Naive B cell (primary cell): ENCODE measurements around the gene STRBP. TPM values are rescaled to one million over a fixed set of nuclear protein-coding genes. Genes with fewer than 3 reads are reported as not detected.

Experiments used
- ATAC-seq, 2 donors: fragments of 150-1000 bp; cut with Tn5 transposase; 2 replicates each; pipeline ENCODE4 v1.10.0; 2021; ENCODE audit warnings: low read depth in 2 of 2, mild to moderate bottlenecking in 2 of 2, moderate library complexity in 2 of 2
- DNase-seq: peaks from one replicate; pipeline ENCODE4 v3.0.0; 2022
- H3K27ac Mint-ChIP-seq, 6 donors: one replicate each; pipeline ENCODE4 v1.8.0; 2020 to 2022; ENCODE audit warnings: mild to moderate bottlenecking in 6 of 6, mixed read lengths in 6 of 6, moderate library complexity in 5 of 6, inconsistent platforms in 2 of 6
- H3K27me3 Mint-ChIP-seq, 3 donors: one replicate each; pipeline ENCODE4 v1.8.0; 2021 to 2022; ENCODE audit warnings: mixed read lengths in 3 of 3, mild to moderate bottlenecking in 1 of 3
- H3K36me3 Mint-ChIP-seq, 2 donors: one replicate each; pipeline ENCODE4 v1.8.0; 2020 to 2022; ENCODE audit warnings: mixed read lengths in 2 of 2, inconsistent platforms in 1 of 2, mild to moderate bottlenecking in 1 of 2
- H3K4me1 Mint-ChIP-seq, 3 donors: one replicate each; pipeline ENCODE4 v1.8.0; 2020 to 2022; ENCODE audit warnings: mixed read lengths in 3 of 3, inconsistent platforms in 1 of 3, mild to moderate bottlenecking in 1 of 3, moderate library complexity in 1 of 3
- H3K4me3 Mint-ChIP-seq, 8 donors: one replicate each; pipeline ENCODE4 v1.8.0; 2020 to 2022; ENCODE audit warnings: mild to moderate bottlenecking in 8 of 8, mixed read lengths in 8 of 8, moderate library complexity in 8 of 8, inconsistent platforms in 2 of 8
- H3K9me3 Mint-ChIP-seq, 7 donors: one replicate each; pipeline ENCODE4 v1.8.0; 2020 to 2022; ENCODE audit warnings: mixed read lengths in 7 of 7, mild to moderate bottlenecking in 5 of 7, inconsistent platforms in 2 of 7, moderate library complexity in 1 of 7
- polyA plus RNA-seq, 6 donors: library from polyadenylated mRNA; unstranded; fragments of 300-500 nt; fragmentation: Illumina TruSeq; gene quantifications; one replicate each; pipeline ENCODE4 v1.2.3, GENCODE V29; 2021; ENCODE audit warnings: low read depth in 6 of 6

The STRBP gene
- polyA plus RNA-seq, 6 donors from 2014 or later = 126 to 197 (median 155) TPM

GRCh38 chr9:123108976-123109375, 159.4 kb downstream of the STRBP start:
- H3K27ac Mint-ChIP-seq = peak overlapping the region in 5 of 6 donors; percentile 5 to 78 (median 60)
- H3K4me1 Mint-ChIP-seq = peaks cover 8 to 29% (median 21%) of the 10 kb centered on the region in 3 donors
- no peak overlapping the region for H3K4me3 Mint-ChIP-seq
- no peaks in the 10 kb centered on the region for H3K27me3 Mint-ChIP-seq
- ATAC-seq = no peak
- DNase-seq = no peak
- H3K36me3 Mint-ChIP-seq = peaks cover 0 to 23% of the 10 kb centered on the region in 2 donors
- peaks cover 0 to 3% (median 0%) of the 10 kb centered on the region in 7 donors for H3K9me3 Mint-ChIP-seq

DNA sequence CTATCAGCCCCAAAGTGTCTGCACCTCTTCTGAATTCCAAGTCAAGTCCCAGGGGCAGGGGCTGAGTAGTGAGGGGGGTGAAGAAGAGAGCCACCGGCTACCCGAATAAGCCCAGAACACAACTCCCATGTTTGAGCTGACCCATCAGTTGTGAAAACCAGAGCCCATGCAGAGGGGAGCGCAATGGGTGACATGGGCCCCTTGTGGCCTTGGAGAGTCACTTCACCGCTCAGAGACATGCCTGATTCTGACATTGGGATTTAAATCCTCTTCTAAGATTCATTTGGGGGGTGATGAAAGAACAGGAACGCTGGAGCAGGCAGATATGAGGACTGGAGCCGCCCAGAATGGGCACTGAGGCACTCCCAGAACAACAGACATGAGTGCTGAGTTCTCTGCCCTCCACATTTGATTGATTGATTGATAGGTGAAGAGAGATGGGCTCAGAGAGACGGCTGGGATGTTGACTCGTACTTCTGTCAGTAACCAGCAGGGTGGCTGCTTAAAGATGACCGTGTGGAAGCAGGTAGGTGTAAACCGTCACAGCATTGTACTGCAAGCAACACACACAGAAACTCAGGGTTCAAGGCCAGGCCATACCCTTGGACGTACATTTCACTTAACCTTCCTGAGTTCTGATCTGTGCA, 160.6 kb downstream of the STRBP start:
- ATAC-seq (no peak), DNase-seq (no peak)
- H3K27ac Mint-ChIP-seq = peak overlapping the region; percentile 19 to 90 (median 63)
- H3K9me3 Mint-ChIP-seq = no peaks in the 10 kb centered on the region
- peaks cover 8 to 32% (median 13%) of the 10 kb centered on the region in 3 donors for H3K4me1 Mint-ChIP-seq
- H3K36me3 Mint-ChIP-seq = peaks cover 0 to 23% of the 10 kb centered on the region in 2 donors
- H3K27me3 Mint-ChIP-seq = no peaks in the 10 kb centered on the region
- no peak overlapping the region for H3K4me3 Mint-ChIP-seq

DNA sequence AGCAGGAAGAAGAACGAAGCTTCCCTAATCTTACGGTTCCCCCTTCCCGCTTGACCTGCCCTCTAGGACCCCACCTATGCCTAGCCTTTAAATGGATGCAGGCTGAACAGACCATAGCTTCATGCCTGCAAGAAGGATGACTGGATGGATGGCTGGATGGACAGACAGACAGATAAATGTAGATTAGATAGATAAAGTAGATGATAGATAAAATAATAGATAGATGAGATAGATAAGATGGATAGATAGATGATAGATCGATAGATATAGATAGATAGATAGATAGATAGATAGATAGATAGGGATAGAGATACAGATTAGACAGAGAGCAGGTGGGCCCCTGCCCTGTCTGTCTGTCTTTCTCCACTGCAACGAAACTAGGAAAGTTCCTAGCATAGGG, 162.9 kb downstream of the STRBP start:
- peaks cover 0 to 23% of the 10 kb centered on the region in 2 donors for H3K36me3 Mint-ChIP-seq

DNA sequence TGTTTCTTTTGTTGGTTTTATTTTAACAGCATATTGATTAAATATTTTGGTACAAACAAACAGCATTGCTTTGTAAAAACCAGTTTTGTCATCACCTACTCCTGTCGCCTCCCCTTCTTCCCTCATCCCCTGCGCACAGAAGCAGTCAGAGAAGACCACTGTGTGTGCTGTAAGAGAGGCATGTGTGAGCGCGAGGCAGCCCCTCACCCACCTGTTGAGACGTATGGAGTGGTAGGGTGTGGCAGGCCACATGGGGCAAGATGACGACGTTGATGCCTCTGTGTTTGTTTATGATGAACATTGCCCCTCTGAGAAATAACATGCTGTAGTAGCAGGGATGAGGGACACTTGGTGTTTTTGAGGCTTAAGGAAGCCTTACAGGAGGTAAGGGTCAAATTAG, 163.6 kb downstream of the STRBP start:
- Mint-ChIP-seq H3K4me1 (peaks cover 0 to 25% (median 8%) of the 10 kb centered on the region in 3 donors), H3K27ac (peak overlapping the region; percentile 47 to 85 (median 65)), H3K4me3 (no peak overlapping the region), H3K27me3 (no peaks in the 10 kb centered on the region), H3K36me3 (peaks cover 0 to 23% of the 10 kb centered on the region in 2 donors), H3K9me3 (no peaks in the 10 kb centered on the region)
- no peak for ATAC-seq
- no peak for DNase-seq

More for the DNA sequence above, 162.9 kb downstream of the STRBP start:
- no peak for DNase-seq
- Mint-ChIP-seq H3K9me3 (no peaks in the 10 kb centered on the region), H3K4me3 (no peak overlapping the region), H3K27ac (peak overlapping the region in 4 of 6 donors; percentile 23 to 60 (median 42)), H3K4me1 (peaks cover 0 to 25% (median 8%) of the 10 kb centered on the region in 3 donors), H3K27me3 (no peaks in the 10 kb centered on the region)
- ATAC-seq = no peak

DNA sequence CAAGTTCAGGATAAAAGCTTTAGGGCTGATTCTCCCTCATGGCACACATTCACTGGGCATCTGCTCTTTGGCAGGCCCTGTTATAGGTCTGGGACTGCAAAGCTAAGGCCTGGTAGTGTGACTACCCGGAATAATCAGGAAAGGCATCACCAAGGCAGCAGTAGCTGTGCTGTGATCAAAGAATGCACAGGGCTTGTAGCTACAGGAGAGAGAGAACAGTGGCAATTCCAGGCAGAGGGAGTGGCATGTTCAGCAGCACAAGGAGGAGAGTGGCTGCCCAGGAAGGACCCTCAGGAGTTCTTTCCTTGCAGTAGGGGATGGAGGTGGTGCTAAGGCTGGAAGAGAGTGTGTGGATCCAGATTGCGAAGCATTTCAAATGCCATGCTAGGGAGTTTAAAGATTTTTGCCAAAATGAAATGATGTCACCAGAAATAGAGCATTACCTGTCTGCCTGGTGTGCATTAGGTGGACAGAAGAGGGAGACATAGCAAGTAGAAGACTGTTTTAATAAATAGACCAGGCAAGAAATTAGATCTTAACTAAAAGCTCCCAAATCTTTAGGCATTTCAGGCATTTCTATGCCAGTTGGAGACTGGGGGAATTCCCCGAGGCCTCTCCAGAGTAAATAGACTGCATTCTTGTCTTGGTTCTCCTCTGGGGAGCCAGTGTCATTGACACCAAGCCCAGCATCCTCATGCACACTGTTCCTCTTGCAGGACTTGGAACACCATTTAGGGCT, 165.8 kb downstream of the STRBP start:
- H3K4me3 Mint-ChIP-seq = no peak overlapping the region
- H3K36me3 Mint-ChIP-seq = peaks cover 4 to 17% of the 10 kb centered on the region in 2 donors
- DNase-seq (no peak), ATAC-seq (peak in 1 of 2 donors; percentile 23)
- H3K4me1 Mint-ChIP-seq = peaks cover 4 to 25% (median 5%) of the 10 kb centered on the region in 3 donors
- H3K9me3 Mint-ChIP-seq = no peaks in the 10 kb centered on the region
- H3K27ac Mint-ChIP-seq = peak overlapping the region in 5 of 6 donors; percentile 36 to 80 (median 40)
- no peaks in the 10 kb centered on the region for H3K27me3 Mint-ChIP-seq

- H3K4me3 Mint-ChIP-seq = no peak overlapping the region
These were observed 168.8 kb downstream of the STRBP start for GRCh38 chr9:123099548-123099947.

DNA sequence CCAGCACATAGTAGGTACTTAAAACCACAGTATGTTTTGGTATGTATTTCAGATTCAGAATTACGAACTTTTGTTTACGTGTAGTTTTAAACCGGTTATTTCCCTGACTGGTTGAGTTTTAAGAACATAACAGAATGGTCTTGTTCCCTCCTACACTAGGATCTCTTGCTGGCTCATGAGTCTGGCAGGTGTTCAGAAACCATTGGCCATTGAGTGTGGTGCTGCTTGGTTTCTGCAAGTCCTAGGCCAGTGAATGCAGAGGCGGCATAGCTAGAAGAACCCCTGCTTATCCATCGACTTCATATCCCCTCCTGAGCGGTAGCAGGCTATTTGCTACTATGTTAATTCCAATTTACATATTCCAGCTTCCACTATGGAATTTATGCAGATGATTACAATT, 169.3 kb downstream of the STRBP start:
- DNase-seq = no peak
- Mint-ChIP-seq H3K4me3 (no peak overlapping the region), H3K27me3 (no peaks in the 10 kb centered on the region), H3K36me3 (peaks cover 0 to 4% of the 10 kb centered on the region in 2 donors), H3K27ac (peak overlapping the region in 4 of 6 donors; percentile 12 to 65 (median 35)), H3K4me1 (peaks cover 23 to 40% (median 32%) of the 10 kb centered on the region in 3 donors), H3K9me3 (no peaks in the 10 kb centered on the region)
- no peak for ATAC-seq

More at GRCh38 chr9:123099548-123099947, 168.8 kb downstream of the STRBP start:
- ATAC-seq = no peak
- Mint-ChIP-seq H3K4me1 (peaks cover 23 to 35% (median 29%) of the 10 kb centered on the region in 3 donors), H3K27me3 (no peaks in the 10 kb centered on the region), H3K36me3 (peaks cover 0 to 4% of the 10 kb centered on the region in 2 donors), H3K27ac (peak overlapping the region in 3 of 6 donors; percentile 16 to 36 (median 28)), H3K9me3 (no peaks in the 10 kb centered on the region)
- no peak for DNase-seq

DNA sequence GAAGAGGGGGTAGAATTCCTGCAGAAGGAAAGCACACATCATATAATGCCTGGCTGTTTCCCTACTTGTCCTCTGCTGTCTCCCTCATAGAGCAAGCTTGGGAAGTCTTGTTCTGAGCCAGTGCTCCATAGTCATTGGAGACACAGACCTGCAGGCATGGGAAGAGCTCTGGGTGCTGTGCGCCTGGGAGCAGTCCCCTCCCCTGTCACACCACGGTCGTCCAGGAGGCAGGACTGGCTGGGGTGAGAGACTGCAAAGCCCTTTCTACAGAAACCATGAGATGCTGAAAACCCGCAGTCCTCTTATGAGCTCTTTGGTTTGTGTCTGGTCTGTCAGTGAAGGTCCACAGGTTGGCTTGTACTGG, 170.3 kb downstream of the STRBP start:
- no peaks in the 10 kb centered on the region for H3K9me3 Mint-ChIP-seq
- H3K4me1 Mint-ChIP-seq = peaks cover 29 to 49% (median 42%) of the 10 kb centered on the region in 3 donors
- H3K27me3 Mint-ChIP-seq = no peaks in the 10 kb centered on the region
- DNase-seq (no peak), ATAC-seq (no peak)
- peak overlapping the region in 4 of 6 donors; percentile 7 to 78 (median 28) for H3K27ac Mint-ChIP-seq
- H3K36me3 Mint-ChIP-seq = peaks cover 0 to 4% of the 10 kb centered on the region in 2 donors
- H3K4me3 Mint-ChIP-seq = no peak overlapping the region

DNA sequence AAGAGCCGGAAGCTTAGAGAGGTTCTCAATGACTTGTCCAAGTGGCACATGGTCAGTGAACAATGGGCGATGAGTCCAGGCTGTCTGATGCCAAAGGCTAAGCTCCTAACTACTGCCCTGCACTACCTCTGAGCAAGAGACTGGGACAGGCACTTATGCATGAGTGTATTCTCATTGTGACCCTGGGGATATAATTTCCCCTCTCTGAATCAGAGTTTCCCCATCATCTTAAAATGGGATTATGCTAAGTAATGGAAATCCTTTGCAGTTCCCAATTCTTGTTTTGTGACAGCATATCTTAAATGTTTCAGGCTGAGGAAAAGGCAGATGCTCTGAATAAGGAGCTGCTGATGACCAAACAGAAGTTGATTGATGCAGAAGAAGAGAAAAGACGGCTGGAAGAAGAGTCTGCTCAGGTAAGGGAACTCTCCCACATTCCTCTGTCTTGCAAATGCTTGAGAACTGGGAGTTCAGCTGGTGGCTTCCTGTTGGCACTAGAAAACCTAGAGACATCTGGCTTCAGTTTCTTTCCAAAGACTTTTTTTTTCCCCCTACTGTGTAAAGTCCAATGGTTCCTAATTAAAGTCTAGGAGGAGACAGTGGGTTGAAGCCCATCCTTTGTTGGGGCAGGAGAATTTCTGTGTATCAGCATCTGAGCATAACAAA, 170.8 kb downstream of the STRBP start:
- peaks cover 0 to 4% of the 10 kb centered on the region in 2 donors for H3K36me3 Mint-ChIP-seq
- no peaks in the 10 kb centered on the region for H3K27me3 Mint-ChIP-seq
- H3K4me1 Mint-ChIP-seq = peaks cover 28 to 44% (median 42%) of the 10 kb centered on the region in 3 donors

GRCh38 chr9:123096987-123097386, 171.4 kb downstream of the STRBP start:
- Mint-ChIP-seq H3K36me3 (peaks cover 0 to 8% of the 10 kb centered on the region in 2 donors), H3K4me1 (peaks cover 24 to 42% (median 39%) of the 10 kb centered on the region in 3 donors), H3K27ac (peak overlapping the region in 5 of 6 donors; percentile 66 to 92 (median 81)), H3K27me3 (no peaks in the 10 kb centered on the region), H3K4me3 (peak overlapping the region in 2 of 8 donors; percentile 37 to 64), H3K9me3 (no peaks in the 10 kb centered on the region)
- no peak for DNase-seq
- ATAC-seq = no peak

More for the DNA sequence above, 170.8 kb downstream of the STRBP start:
- DNase-seq (no peak), ATAC-seq (no peak)
- no peak overlapping the region for H3K4me3 Mint-ChIP-seq
- no peaks in the 10 kb centered on the region for H3K9me3 Mint-ChIP-seq
- peak overlapping the region in 3 of 6 donors; percentile 14 to 81 (median 78) for H3K27ac Mint-ChIP-seq

DNA sequence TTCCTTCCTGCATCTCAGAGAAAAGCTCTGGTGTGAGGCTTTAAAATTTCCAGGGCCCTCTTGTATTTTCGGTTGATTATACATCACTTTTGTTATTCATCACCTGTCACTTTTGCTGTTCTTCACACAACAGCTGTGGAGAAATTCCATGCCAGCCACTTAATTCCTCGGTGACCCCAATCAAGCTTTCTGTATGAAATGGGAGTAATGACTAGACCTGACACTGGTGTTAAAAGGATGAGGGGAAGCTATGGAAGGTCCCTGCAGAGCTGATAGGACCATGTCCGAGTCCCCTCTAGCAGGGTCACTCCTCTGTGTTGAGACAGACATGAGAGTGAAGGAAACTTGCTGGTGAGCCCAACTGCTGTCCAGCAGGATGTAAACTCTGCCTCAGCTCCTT, 175.2 kb downstream of the STRBP start:
- Mint-ChIP-seq H3K27me3 (no peaks in the 10 kb centered on the region), H3K4me1 (peaks cover 35 to 66% (median 66%) of the 10 kb centered on the region in 3 donors), H3K9me3 (no peaks in the 10 kb centered on the region), H3K36me3 (peaks cover 0 to 13% of the 10 kb centered on the region in 2 donors), H3K27ac (peak overlapping the region in 3 of 6 donors; percentile 15 to 81 (median 16)), H3K4me3 (no peak overlapping the region)
- no peak for DNase-seq
- no peak for ATAC-seq

DNA sequence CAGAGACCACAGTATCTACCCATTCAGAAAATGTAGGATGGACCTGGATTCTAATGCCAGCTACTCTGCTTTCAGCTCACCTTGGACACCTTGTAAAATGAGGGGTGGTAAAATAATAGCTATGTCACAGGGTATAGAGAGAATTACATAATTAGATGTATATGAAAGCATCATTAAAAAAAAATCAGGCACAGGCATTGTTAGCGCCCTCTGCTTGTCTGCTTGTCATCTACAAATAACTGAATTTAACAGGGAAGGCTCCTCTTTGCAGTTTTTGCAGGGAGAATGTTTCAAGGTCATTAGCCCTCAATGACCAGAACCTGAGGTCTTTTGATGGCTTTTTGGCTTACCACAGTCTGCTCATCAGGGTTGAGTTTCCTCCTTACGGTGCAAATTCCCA, 176.9 kb downstream of the STRBP start:
- H3K36me3 Mint-ChIP-seq = peaks cover 0 to 13% of the 10 kb centered on the region in 2 donors
- DNase-seq (no peak), ATAC-seq (no peak)
- H3K9me3 Mint-ChIP-seq = no peaks in the 10 kb centered on the region
- no peaks in the 10 kb centered on the region for H3K27me3 Mint-ChIP-seq
- H3K4me3 Mint-ChIP-seq = no peak overlapping the region
- peaks cover 30 to 61% (median 59%) of the 10 kb centered on the region in 3 donors for H3K4me1 Mint-ChIP-seq
- H3K27ac Mint-ChIP-seq = peak overlapping the region in 4 of 6 donors; percentile 10 to 91 (median 60)

DNA sequence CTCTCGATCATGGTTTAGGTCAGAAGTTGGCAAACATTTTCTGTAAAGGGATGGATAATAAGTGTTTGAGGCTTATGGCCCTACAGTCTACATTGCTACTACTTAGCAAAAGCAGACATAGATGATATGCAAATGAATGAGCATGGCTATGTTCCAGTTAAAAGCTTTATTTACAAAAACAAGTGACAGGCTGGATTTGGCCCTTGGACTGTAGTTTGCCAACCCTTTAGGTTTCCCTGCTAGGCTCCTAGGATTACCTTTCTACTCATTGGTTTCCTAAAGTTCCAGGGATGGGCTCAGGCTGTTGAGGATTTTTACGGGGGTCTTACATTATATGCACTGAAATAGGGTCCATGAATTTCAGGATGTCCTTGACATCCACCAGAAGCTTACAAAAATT, 177.4 kb downstream of the STRBP start:
- Mint-ChIP-seq H3K9me3 (no peaks in the 10 kb centered on the region), H3K36me3 (peaks cover 0 to 15% of the 10 kb centered on the region in 2 donors)

More for the DNA sequence above, 177.4 kb downstream of the STRBP start:
- peak overlapping the region in 5 of 6 donors; percentile 10 to 81 (median 30) for H3K27ac Mint-ChIP-seq
- peaks cover 28 to 56% (median 54%) of the 10 kb centered on the region in 3 donors for H3K4me1 Mint-ChIP-seq
- no peak overlapping the region for H3K4me3 Mint-ChIP-seq
- H3K27me3 Mint-ChIP-seq = no peaks in the 10 kb centered on the region
- ATAC-seq (no peak), DNase-seq (no peak)
